ENCODE measurements around the gene SLX4IP.
A peak's percentile ranks its signal among the peaks of the same experiment; 100 is the strongest.

Gene SLX4IP

DNA sequence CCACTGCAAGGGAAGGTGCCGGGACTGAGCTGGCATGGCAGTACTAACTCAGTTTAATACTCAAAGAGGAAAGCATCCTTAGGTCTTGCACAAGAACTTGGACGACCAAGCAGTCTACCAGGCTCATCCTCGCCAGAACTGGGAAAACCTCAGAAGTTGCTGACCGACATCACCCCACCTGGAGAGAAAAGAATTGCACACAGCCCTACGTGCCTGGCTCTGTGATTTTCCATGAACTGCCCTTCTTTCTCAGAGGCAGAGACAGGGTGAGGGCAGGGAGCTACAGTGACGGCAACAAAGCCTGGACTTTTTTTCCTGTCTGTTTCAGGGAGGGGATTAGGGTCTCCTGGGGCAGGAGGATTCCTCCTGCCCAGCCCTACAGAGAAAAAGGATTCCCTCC lies 230.7 kb downstream of the SLX4IP start:
- DNase-seq (ENCODE audit: low read depth), result no peak

DNA sequence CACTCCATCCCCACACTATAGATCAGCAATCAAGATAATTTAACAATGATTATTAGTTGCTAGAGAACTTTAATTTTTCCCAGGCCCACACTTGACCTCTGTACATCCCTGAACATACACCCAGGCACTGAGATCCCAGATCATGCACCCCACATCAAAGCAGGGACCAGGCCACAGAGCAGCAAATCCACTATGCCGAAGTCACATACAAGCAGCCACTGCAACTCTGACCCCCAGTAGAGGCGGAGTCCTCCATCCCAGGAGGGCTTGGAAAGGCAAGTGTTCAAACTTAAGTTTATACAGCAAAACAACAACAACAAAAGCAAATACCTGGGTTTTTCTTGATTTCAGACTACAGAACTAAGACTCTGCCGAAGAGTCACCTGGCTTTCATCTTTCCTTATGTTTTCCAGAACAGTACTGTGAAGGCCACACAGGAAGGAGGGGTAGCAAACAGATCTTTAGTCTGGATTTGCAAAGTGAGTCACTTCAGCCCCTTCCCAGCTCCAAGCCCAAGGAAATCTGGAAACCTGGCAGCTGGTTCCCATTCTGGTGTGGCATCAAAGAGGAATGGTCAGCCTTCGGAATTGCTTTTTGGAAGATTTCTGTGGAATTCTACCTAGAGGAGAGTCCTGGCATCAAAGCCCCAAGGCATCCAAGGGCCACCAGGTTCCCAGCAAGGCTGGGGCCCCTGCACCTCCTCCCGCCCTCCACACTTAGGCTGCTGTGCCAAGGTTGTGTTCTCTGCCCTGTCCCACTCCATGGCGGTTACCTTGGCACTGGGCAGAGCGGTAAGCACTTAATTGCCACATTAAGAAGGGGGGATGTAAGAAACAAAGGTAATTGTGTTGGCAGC lies 231.3 kb downstream of the SLX4IP start:
- no peak for DNase-seq (ENCODE audit: low read depth)

GRCh38 chr20:10667077-10667401 lies 231.9 kb downstream of the SLX4IP start:
- DNase-seq (ENCODE audit: low read depth), result no peak

GRCh38 chr20:10667560-10668167 lies 232.6 kb downstream of the SLX4IP start:
- no peak for DNase-seq (ENCODE audit: low read depth)

GRCh38 chr20:10668677-10669368 lies 233.7 kb downstream of the SLX4IP start:
- DNase-seq (ENCODE audit: low read depth), result no peak

- DNase-seq (ENCODE audit: low read depth), result no peak
These were observed 234.8 kb downstream of the SLX4IP start for GRCh38 chr20:10669843-10670446.

DNA sequence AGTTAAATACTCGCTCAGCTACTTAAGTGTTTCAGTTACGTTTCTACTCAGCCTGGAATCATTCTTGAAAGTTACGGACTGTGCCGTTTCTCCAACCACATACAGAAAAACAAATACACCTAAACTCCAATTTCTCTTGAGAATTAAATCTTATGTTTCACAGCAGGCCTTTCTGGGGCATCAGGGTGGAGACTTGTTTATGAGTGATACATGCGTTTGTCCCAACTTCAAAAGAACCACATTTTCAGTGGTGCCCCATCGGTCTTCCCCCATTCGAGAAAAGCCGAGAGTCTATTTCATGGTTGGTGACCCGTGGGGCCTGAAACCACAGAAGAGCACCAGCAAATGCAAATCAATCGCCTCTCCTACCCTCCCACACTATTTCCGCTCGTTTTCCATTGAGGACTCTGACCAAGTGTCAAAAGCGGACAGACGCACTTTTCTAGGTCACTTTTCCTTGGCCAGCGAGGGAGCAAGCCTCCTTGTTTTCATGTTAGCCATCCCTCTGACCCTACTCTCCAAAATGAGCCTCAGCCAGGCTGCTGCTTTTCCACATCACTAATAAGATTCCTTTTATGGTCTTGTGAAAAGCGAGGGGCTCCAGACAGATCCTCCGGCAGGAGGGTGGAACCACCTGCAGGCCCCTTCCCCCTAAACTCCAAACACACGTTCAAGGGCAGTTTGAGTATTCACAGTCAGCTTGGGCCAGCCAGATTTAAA lies 235.6 kb downstream of the SLX4IP start:
- no peak for DNase-seq (ENCODE audit: low read depth)

DNA sequence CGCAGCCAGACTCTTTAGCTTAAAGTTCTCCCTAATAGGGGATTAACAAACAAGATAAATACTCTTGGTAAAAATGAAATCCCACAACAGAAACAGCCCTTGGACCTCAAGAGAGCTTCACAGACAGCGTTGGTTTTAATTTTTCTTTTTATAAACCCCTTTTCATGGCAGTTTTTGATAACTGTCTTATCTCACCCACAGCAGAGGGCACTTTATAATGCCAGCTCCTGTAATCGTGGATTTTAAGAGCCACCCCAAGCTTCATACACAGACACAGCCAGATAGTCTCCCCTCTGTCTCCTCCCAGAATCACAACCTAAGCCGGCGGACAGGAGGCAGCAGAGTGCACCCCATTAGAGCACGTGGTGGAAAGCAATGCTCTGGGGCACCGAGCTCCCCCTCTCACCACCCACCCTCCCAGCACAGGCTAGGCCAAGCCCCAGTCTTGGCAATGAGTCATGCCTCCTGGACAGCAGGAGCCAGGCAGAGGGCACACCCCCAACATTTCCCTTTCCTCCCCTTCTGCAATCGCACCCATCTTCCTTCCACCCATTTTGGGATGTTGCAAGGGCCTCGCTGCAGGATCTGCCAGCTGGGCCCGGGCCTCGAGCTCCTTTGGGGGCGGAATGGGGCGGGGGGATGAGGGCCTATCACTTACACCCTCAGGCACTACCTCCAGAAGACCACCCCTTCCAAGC lies 236.3 kb downstream of the SLX4IP start:
- DNase-seq (ENCODE audit: low read depth), result peak; percentile 90

DNA sequence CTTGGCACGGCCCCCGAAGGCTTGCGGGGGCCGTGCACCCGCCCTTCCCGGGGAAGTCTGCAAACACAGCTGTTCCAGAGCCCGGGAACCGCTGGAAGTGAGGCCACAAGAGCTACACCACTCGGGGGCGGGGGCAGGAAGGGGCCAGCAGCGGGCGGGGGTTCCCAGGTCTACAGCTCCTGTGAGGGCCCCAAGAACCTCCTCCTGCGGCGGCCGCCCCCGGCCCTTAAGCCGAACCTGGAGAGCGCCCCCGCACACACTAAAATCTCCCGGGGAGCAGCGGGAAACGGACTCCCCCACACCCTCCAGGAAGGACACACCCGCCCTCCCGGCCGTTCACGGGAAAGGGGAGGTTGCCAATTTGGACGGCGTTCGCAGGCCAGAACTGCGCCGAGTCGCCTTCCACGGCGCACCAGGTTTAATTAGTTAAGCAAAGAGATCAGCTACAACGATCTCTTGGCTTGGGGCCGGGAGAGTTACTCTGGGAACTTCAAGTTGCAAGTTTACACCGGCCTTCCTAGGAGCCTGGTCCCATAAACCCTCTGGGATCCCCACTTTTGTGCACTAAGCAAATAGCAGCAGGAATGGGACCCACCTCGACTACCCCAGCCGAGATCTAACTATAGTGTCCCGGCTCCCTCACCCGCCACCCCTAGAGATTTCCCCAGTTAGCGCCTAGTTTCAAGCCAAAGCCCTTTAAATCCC lies 237.0 kb downstream of the SLX4IP start:
- peak; percentile 51 for DNase-seq (ENCODE audit: low read depth)

DNA sequence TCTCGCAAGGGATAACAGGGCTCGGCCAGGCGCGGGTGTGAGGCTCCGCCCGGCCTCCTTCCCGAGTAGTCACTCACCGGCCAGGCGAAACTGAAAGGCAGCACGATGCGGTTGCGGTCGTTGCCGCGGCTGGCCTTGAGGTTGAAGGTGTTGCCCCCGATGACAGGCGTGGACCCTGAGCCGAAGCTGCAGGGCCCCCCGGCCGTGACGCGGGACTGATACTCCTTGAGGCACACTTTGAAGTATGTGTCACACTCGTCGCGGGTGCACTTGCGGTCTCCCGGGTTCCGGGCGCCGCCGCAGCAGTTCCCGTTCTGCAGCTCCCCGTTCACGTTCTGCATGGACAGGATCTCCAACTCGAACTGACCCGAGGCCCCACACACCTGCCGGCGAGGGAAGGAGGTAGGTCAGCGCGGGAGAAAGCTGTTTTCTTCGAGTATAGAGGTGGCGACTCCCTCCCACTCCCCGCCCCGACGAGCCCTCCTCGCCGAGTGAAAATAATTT lies 237.6 kb downstream of the SLX4IP start:
- DNase-seq (ENCODE audit: low read depth), result peak; percentile 73

DNA sequence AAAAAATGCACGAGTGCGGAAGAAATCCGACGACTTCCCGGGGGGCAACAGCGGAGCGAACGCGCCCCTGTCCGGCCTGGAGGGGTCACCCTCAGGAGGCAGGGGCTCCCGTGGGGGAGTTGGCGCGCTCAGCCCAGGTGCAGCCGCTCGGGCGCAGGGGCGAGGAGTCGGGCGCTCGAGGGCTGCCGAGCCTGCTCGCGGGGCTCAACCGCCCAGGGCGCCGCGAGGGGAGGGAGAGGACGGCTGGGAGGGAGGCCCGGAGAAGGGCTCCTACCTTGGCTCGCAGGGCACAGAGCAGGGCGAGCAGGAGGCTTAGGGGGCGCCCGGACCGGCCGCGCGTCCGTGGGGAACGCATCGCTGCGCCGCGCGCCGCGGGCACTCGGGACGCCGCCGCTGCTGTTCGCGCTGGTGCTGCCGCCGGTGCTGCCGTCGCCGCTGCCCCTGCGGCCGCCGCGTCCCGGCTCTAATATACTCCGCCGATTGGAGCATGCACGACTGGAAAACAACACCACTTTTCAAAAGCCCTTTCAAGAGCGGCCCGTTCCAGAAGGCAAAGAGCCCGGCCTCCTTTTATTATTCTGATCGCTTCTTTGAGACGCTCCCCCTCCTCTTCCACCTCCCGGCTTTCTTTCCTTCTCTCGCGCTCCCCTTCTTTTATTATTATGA lies 238.2 kb downstream of the SLX4IP start:
- peak; percentile 46 for DNase-seq (ENCODE audit: low read depth)

GRCh38 chr20:10673842-10674683 lies 239.0 kb downstream of the SLX4IP start, which contains the start of gene JAG1:
JAG1 (minus strand) TSS chr20:10673999; CDS start chr20:10673530, 469 bp downstream.
- DNase-seq (ENCODE audit: low read depth), result peak; percentile 91

DNA sequence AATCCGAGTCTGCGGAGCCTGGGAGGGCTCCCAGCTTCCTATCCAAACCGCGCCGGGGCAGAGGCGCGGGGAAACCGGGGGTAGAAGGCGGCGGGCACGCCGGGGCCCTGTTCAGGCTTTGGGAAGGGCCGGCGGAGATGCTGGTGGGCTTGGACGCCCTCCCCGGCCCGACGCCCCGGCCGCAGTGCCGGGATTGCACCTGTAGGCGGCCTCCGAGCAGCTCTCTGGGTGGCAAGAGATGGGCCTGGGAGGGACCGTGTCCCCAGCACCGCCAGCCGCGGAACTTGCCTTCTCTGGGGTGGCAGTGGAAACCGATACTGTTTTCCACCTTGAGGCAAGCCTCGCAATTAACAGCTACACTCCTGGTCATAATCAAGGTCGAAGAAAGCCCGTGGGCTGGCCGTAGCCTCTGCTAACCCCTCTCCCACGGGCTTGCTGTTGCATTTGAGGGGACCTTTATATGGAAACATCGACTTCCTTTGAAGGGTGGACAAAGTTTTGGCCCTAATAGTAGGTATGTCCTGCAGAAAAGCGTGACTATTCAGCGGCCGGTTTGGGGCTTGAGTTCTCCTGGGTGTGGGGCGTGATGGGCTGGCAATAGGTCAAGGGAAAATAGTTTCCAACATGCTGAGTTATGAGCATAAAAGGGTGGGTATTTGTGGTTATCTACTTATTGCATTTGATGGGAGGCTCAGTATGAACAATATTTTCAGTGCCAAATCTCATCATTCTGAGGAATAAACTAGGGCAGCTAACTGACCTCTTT lies 239.8 kb downstream of the SLX4IP start:
- peak; percentile 64 for DNase-seq (ENCODE audit: low read depth)

DNA sequence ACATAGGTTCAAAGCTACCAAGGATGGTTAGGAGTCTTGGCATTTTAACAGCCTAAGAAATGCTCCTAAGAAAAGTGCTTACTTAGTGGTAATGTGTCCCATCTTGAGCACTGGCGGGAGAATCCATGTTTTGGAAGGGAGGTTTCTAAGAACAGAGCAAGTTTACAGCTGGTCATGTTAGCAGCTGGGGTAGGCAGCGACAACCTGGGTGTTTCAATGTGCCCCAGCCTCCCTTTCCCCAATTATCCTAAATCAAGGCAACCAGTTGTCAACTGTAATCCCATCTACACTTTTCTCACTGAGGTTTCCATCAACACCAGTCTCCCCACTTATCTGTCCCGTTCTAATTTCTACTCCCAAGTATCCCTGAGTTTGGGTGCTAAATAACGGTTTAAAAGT lies 240.3 kb downstream of the SLX4IP start:
- no peak for DNase-seq (ENCODE audit: low read depth)

- DNase-seq (ENCODE audit: low read depth), result no peak
These were observed 241.4 kb downstream of the SLX4IP start for GRCh38 chr20:10676518-10676917.

All from ELR (cell line).